Hematopoietic multipotent progenitor cell (in vitro differentiated cells): ENCODE data around the gene CCDC159. TPM values are rescaled to one million over a fixed set of nuclear protein-coding genes. Genes with fewer than 3 reads are reported as not detected.
"Not testable (repeated sequence)": the region's sequence is repeated elsewhere in the genome, so short reads cannot be mapped to it uniquely, and the experiment has no call there.

ENCODE experiments used
- DNase-seq, 3 donors: peaks; one replicate each; pipeline ENCODE4 v3.0.0-alpha.2; 2011 to 2015; ENCODE audit warnings: low read depth in 2 of 3, low spot score in 2 of 3
- total RNA-seq: library from RNA; depleted of rRNA; stranded (reverse); fragments of >200 nt; gene quantifications from one replicate; pipeline ENCODE4 v1.2.3, GENCODE V29; 2012

The CCDC159 gene
- total RNA-seq, 1 donor: 14.8 TPM

DNA sequence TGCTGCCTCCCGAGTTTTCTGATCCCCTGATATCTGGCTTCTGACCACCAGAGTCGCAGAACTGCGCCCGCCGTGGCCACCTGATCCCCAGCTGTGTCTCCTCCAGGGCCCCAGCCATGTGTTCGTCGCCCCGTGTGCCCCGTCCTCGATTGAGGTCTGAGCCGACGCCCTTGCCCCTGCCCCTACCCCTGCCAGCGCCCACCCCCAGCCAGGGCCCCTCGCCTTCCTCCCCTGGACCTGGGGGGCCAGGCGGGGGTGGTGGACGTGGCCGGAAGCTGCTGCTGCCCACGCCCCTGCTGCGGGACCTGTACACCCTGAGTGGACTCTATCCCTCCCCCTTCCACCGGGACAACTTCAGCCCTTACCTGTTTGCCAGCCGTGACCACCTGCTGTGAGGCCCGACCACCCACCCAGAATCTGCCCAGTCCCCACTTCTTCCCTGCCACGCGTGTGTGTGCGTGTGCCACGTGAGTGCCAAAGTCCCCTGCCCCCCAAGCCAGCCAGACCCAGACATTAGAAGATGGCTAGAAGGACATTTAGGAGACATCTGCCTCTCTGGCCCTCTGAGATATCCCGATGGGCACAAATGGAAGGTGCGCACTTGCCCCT is 18.1 kb downstream of the CCDC159 start:
- DNase-seq: no peak

DNA sequence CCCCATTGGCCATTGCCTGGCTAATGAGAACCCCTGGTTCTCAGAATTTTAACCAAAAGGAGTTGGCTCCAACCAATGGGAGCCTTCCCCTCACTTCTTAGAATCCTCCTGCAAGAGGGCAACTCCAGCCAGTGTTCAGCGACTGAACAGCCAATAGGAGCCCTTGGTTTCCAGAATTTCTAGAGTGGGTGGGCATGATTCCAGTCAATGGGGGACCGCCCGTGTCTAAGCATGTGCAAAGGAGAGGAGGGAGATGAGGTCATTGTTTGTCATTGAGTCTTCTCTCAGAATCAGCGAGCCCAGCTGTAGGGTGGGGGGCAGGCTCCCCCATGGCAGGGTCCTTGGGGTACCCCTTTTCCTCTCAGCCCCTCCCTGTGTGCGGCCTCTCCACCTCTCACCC is 18.6 kb downstream of the CCDC159 start:
- no peak for DNase-seq

DNA sequence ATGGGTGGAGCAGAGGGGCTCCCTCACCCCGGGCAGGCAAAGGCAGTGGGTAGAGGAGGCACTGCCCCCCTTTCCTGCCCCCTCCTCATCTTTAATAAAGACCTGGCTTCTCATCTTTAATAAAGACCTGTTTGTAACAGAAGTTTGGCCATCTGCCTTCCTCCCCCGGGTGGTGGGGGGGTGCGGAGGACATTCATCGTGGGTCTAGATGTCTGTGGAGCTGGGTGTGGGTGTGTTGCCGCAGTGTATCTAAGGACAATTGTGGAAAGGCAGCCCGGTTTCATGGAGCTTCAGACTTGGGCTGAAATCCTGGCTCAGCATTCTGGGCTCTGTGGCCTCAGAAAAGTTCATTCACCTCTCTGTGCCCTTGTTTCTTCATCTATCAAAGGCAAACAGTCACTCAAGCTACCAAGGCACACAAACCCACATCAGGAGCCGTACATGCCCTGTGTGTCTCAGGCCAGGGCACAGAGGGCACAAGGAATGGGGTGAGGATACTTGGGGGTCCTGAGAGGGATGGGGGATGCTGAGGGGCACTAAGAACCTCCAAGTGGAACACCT is 19.3 kb downstream of the CCDC159 start:
- DNase-seq: no peak

DNA sequence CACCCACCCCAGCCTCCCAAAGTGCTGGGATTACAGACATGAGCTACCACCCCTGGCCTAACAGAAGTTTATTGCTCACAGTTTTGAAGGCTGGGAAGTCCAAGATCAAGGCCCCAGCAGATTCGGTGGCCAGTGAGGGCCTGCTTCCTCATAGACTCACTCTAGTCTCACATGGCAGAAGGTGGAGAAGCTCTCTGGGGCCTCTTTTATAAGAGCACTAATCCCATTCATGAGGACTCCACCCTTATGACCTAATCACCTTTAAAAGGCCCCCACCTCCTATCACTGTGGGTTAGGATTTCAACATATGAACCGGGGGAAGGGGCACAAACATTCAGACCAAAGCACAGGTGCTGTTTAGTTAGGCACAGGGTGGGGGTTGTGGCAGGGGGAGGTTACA is 21.2 kb downstream of the CCDC159 start:
- no peak for DNase-seq

GRCh38 chr19:11370744-11371143 is 24.4 kb downstream of the CCDC159 start:
- DNase-seq: no peak

GRCh38 chr19:11373166-11373884 is 27.0 kb downstream of the CCDC159 start:
- DNase-seq: peak in 1 of 3 donors; percentile 53

DNA sequence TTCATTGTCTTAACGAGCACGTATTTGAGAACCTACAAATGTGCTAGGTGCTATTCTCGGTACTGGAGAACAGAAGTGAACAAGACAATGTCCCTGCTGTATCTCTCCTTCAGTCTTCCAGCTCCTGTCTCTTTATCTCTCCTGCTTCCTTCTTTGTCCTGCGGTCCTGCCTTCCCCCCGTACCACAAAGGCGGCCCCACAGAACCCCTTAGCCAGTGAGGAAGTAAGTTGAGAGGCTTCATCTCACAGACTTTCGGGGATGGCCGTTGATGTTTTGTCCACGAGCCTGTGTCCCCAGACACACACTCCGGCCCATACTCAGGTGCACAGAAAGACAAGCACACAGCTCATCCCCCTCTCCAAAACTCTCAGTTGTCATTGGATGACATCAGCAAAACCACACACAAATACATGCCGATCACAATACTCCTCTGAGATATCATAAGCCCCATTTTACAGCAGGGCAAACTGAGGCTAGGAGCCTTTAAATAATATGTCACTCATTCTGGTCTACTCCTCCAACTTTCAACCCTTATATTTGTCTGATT is 27.6 kb downstream of the CCDC159 start:
- peak in 1 of 3 donors; percentile 48 for DNase-seq

DNA sequence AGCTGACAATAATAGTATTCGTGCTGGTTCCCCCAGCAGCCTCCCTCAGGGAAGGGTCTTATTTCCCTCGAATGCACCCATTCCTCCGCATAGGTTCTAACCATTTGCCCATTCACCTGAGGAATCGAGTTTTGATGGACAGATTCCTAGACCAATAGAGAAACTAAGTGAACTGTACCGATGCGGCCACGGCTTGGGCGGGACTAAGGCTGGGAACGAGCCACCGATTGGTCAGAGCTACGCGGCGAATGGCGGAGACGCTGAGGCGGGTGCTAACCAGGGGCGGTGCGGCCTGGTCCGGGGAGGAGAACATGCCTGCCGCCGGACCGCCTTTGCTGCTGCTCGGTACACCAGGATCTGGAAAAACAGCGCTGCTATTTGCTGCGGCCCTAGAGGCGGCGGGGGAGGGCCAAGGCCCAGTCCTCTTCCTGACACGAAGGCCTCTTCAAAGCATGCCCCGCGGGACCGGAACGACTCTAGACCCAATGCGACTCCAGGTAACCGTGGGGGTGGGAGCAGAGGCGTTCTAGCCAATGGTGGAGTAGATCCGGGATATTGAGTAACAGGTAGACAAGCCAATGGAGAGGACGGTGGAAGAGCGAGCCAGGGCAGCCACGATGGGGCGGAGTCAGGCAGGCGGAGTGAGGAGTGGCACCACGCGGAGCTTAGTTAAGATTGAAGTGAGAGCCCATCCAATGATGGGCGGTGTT is 28.3 kb downstream of the CCDC159 start, which contains the start of gene SWSAP1:
Gene SWSAP1, plus strand, starts transcription at position 234 of the 710 bp plus-strand sequence. Its CDS starts 15 bp downstream, at position 249.
- DNase-seq: peak; percentile 91 to 100 (median 99)

GRCh38 chr19:11375143-11375948 is 29.0 kb downstream of the CCDC159 start:
- DNase-seq: peak; percentile 47 to 79 (median 70)

DNA sequence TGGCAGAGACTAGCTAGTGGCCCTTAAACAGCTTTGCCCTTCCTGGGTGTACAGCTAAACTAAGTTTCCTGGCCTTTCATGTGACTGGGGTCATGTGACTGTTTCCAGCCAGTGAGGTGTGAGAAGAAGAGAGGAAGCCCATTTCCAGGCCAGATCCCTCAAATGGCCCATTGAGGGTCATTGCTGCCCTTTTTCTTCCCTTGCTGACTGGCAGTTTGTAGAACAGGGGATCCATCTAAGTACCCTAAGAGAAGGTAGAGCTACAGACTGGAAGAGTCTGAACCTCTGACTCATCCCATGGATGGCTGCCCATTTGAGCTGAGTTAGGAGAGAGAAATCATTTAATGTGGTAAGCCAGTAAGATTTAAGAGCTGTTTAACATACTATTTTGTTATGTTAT is 30.9 kb downstream of the CCDC159 start:
- DNase-seq: no peak

DNA sequence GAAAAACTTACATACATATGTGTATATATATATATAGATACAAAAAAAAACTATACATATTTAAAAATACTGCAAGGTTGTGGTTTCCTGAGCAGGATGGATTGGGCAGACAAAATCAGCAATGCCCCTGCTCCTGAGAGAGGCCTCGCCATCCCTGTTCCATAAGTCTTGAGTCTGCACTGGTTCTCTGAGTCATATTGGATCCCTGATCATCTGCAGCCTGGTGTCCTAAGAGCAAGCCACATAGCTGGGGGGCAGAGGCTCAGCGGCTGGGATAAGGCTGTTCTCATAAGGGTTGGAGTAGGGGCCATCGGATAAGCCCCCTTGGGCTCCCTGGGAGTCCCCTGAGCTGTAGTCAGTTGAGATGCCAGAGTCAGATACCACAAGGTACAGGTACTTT is 31.4 kb downstream of the CCDC159 start:
- DNase-seq: no peak

DNA sequence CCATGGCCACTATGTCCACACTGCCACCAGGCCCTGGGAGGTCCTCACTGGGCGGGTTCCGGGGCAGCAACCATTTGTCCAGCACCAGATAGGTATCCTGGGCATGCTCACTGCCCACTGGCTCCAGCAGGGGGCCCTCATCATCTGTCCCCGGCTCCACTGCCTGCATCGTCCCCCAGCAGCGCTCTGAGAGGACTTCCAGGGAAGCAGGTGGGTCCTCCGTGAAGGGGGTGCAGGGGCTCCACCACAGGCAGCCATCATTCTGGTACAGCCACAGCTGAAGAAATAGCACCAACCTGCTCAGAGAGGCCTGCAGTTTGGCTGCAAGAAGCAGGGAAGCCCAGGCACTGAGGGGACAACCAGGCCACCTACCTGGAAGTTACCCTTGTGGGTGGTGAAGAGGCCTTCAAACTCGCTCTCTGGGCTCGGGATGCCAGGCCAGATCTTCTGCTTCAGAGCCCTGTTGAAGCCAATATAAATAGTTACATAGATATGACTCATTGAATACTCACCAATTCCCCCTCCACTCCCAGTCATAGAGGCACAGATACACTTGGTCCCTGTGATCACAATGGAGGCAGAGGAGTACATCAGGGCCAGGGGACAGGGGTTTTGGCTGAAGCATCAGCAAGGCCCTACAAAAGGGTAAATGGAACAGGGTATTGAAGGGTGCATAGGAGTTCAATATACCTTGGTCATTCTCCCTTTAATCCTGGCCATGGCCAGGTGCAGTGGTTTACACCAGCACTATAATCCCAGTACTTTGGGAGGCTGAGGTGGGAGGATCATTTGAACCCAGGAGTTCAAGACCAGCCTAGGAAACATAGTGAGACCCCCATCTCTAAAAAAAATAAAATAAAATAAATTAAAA is 32.2 kb downstream of the CCDC159 start:
- DNase-seq: peak in 2 of 3 donors; percentile 52 to 64

DNA sequence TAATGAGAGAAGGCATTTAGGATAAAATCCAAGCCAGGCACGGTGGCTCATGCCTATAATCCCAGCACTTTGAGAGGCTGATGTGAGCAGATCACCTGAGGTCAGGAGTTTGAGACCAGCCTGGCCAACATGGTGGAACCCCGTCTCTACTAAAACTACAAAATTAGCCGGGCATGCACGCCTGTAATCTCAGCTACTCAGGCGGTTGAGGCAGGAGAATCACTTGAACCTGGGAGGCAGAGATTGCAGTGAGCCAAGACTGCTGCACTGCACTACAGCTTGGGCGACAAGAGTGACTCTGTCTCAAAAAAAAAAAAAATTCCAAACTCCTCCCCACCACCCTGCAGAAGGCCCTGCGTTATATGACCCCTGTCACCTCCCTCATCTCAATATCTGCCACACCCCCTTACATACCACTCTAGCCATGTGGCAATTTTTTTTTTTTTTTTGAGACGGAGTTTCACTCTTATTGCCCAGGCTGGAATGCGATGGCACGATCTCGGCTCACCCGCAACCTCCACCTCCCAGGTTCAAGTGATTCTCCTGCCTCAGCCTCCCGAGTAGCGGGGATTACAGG is 33.0 kb downstream of the CCDC159 start:
- DNase-seq: not testable (repeated sequence)

DNA sequence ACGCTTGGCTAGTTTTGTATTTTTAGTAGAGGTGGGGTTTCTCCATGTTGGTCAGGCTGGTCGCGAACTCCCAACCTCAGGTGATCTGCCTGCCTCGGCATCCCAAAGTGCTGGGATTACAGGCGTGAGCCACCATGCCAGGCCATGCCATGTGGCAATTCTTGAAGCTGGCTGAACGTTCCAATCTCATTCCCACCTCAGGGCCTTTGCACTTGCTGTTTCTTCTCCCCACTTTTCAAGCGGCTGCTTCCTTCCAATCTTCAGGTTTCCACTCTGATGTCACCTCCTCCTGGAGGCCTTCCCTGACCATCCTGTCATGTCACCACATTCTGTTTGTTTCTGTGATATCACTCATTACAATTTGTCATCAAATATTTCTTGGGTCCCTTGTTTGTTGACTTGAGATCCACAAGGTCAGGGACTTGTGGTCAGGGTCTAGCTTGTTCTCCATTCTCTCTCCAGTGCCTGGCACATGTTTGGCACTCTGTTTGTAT is 33.6 kb downstream of the CCDC159 start:
- DNase-seq: no peak

DNA sequence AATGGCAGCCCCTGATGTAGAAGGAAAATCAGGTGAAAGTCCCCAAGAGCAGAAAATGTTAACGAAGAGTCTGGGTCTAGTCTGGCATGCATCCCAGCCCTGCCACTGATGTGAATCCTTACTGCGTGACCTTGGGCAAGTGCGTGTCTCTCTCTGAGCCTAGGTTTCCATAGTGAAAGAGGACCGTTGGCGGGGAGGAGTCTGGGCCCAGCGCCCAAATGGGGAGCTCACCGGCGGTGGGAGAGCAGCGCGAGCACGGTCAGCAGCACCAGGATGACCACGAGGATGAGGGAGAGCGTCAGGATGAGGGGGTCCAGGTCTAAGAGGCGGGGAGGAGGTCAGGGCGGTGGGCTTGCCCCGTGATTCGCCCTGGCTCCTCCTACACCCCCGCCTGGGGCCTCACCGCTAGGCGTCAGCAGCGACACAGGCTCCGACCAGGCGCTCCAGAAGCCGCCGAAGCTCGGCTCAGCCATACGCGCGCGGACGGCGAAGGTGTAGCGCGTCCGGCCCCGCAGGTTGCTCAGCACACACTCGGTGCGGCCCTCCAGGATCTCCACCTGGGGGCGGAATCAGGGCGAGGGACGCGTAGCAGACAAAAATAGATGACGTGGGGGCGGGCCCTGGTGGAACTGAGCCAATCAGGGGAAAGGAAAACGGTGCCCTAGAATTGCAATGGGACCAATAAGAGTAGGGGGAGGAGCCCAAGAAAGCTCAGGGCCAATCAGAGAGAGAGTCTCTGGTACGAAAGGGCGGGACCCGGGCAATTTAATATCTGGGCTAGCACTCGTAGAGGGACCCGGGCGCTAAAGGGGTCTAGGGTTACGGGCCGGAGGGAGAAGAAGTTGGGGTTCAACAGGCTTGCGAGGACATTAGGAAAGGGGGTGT is 34.6 kb downstream of the CCDC159 start:
- peak; percentile 90 to 98 (median 97) for DNase-seq

GRCh38 chr19:11382898-11383705 is 36.8 kb downstream of the CCDC159 start:
- DNase-seq: peak in 2 of 3 donors; percentile 72 to 81

GRCh38 chr19:11383706-11384048 is 37.4 kb downstream of the CCDC159 start:
- no peak for DNase-seq
